ENCODE results near the gene NFIB.
A peak's percentile ranks its signal among the peaks of the same experiment; 100 is the strongest.

NFIB gene

GRCh38 chr9:14179449-14179848, 134.5 kb downstream of the NFIB start:
- DNase-seq: no peak

GRCh38 chr9:14175778-14176177, 138.2 kb downstream of the NFIB start:
- no peak for DNase-seq

GRCh38 chr9:14173713-14174112, 140.2 kb downstream of the NFIB start:
- DNase-seq: no peak

GRCh38 chr9:14170973-14171596, 142.9 kb downstream of the NFIB start:
- DNase-seq: no peak

GRCh38 chr9:14170392-14170931, 143.5 kb downstream of the NFIB start:
- no peak for DNase-seq

- DNase-seq: no peak
These were observed 145.6 kb downstream of the NFIB start for GRCh38 chr9:14168381-14168780.

- peak; percentile 31 for DNase-seq
These were observed 148.4 kb downstream of the NFIB start for GRCh38 chr9:14165376-14166035.

- DNase-seq: no peak
These were observed 149.0 kb downstream of the NFIB start for GRCh38 chr9:14164908-14165307.

- DNase-seq: no peak
These were observed 154.3 kb downstream of the NFIB start for GRCh38 chr9:14159440-14160216.

- DNase-seq: no peak
These were observed 155.0 kb downstream of the NFIB start for GRCh38 chr9:14158916-14159315.

GRCh38 chr9:14158136-14158813, 155.7 kb downstream of the NFIB start:
- no peak for DNase-seq

- no peak for DNase-seq
These were observed 156.8 kb downstream of the NFIB start for GRCh38 chr9:14157191-14157590.

- DNase-seq: no peak
These were observed 157.9 kb downstream of the NFIB start for GRCh38 chr9:14156046-14156445.

- DNase-seq: no peak
These were observed 158.7 kb downstream of the NFIB start for GRCh38 chr9:14155237-14155636.

GRCh38 chr9:14153310-14153720, 160.6 kb downstream of the NFIB start:
- DNase-seq: peak; percentile 4

- no peak for DNase-seq
These were observed 162.5 kb downstream of the NFIB start for GRCh38 chr9:14151451-14151850.

- no peak for DNase-seq
These were observed 165.3 kb downstream of the NFIB start for GRCh38 chr9:14148501-14149103.

GRCh38 chr9:14147738-14148137, 166.2 kb downstream of the NFIB start:
- DNase-seq: no peak

- DNase-seq: no peak
These were observed 167.6 kb downstream of the NFIB start for GRCh38 chr9:14146201-14146874.

- no peak for DNase-seq
These were observed 169.7 kb downstream of the NFIB start for GRCh38 chr9:14144215-14144614.

- no peak for DNase-seq
These were observed 172.2 kb downstream of the NFIB start for GRCh38 chr9:14141699-14142098.

GRCh38 chr9:14140096-14140697, 173.7 kb downstream of the NFIB start:
- no peak for DNase-seq
